Caco-2 (cell line): ENCODE measurements around the gene CPNE6. TPM values are rescaled to one million over a fixed set of nuclear protein-coding genes. Genes with fewer than 3 reads are reported as not detected.

Experiments used
- BruUV-seq: library from RNA; stranded (reverse); fragments of 400-500 nt; replicated peaks from 2 replicates; lab custom pipeline; 2021; lab: Mats Ljungman, UMichigan
- CTCF ChIA-PET: fragments of 300-600 bp; sonication (Branson Sonifier 250); formaldehyde crosslinking; loops from one replicate; lab custom pipeline; 2022; ENCODE audit warnings: antibody characterized with exemption; lab: Charles Lee
- POLR2A ChIA-PET: fragments of 300-600 bp; sonication (Branson Sonifier 250); formaldehyde crosslinking; loops from one replicate; lab custom pipeline; 2022; ENCODE audit warnings: antibody characterized with exemption; lab: Charles Lee
- DNase-seq, 2 experiments: peaks; one replicate each; pipeline versions ENCODE4 v3.0.0 to v3.0.0-alpha.2; 2020 to 2022
- H3K27me3 ChIP-seq: replicated peaks from 2 replicates; pipeline ENCODE4 v1.6.0; 2011; ENCODE audit warnings: low read length; ENCODE audit not compliant: control insufficient read depth, insufficient read depth
- H3K36me3 ChIP-seq: 2 replicates; pipeline ENCODE4 v1.5.1; 2011; ENCODE audit warnings: low read length; ENCODE audit not compliant: control insufficient read depth, insufficient read depth
- H3K4me1 ChIP-seq: fragments of 250-450 bp; sonication (Bioruptor Pico); 2 replicates; pipeline ENCODE4 v1.5.1; 2020; ENCODE audit warnings: mild to moderate bottlenecking
- H3K4me3 ChIP-seq: 2 replicates; pipeline ENCODE4 v1.5.1; 2011; ENCODE audit warnings: low read depth, mild to moderate bottlenecking, control low read depth, low read length
- H3K9me3 ChIP-seq: fragments of 250-450 bp; sonication (Bioruptor Pico); 2 replicates; pipeline ENCODE4 v1.5.1; 2020; ENCODE audit warnings: mild to moderate bottlenecking, moderate library complexity
- H3K27ac Mint-ChIP-seq: one replicate; pipeline ENCODE4 v1.8.0; 2022; ENCODE audit warnings: mixed read lengths; ENCODE audit not compliant: unreplicated experiment
- H3K27me3 Mint-ChIP-seq: one replicate; pipeline ENCODE4 v1.8.0; 2022; ENCODE audit warnings: mixed read lengths; ENCODE audit not compliant: insufficient read depth, unreplicated experiment
- H3K36me3 Mint-ChIP-seq: one replicate; pipeline ENCODE4 v1.8.0; 2022; ENCODE audit warnings: mild to moderate bottlenecking, mixed read lengths; ENCODE audit not compliant: insufficient read depth, unreplicated experiment
- H3K4me1 Mint-ChIP-seq: one replicate; pipeline ENCODE4 v1.8.0; 2022; ENCODE audit warnings: low read depth, mixed read lengths; ENCODE audit not compliant: unreplicated experiment
- H3K4me3 Mint-ChIP-seq: one replicate; pipeline ENCODE4 v1.8.0; 2022; ENCODE audit warnings: mild to moderate bottlenecking, moderate library complexity, mixed read lengths; ENCODE audit not compliant: unreplicated experiment
- H3K9me3 Mint-ChIP-seq: one replicate; pipeline ENCODE4 v1.8.0; 2022; ENCODE audit warnings: mixed read lengths; ENCODE audit not compliant: unreplicated experiment
- CTCF ChIP-seq, 2 experiments: fragments of 200-600 bp in 1 of 2; IDR thresholded peaks; 1 replicate in 1 of 2; 2 replicates in 1 of 2; pipeline versions ENCODE4 v1.5.1 to v1.8.0; 2011 to 2022; ENCODE audit warnings: antibody characterized with exemption in 1 of 2, control low read depth in 1 of 2, inconsistent platforms in 1 of 2, low read depth in 1 of 2, low read length in 1 of 2, mild to moderate bottlenecking in 1 of 2, moderate library complexity in 1 of 2; ENCODE audit not compliant: insufficient read depth in 1 of 2, severe bottlenecking in 1 of 2, unreplicated experiment in 1 of 2
- intact Hi-C: fragments of 100-400 bp; cut with micrococcal nuclease; formaldehyde crosslinking; loops from one replicate; pipeline ENCODE4 v1.10.0; 2022; ENCODE audit not compliant: unreplicated experiment
- total RNA-seq: library from RNA; stranded (reverse); gene quantifications from 2 replicates; pipeline ENCODE4 v1.2.3, GENCODE V29; 2022

CPNE6 gene
- total RNA-seq, 1 experiment from 2014 or later: not detected

GRCh38 chr14:24098927-24099813 is 27.8 kb downstream of the CPNE6 start:
- H3K27ac Mint-ChIP-seq: no peak overlapping the region
- H3K4me3 Mint-ChIP-seq: no peak overlapping the region
- DNase-seq: no peak
- TF ChIP-seq CTCF (IDR thresholded peaks at IDR 0.05; ENCODE audit: insufficient read depth in 1 of 2, low read depth in 1 of 2, low read length in 1 of 2, severe bottlenecking in 1 of 2, unreplicated experiment in 1 of 2): no peak
- no TSS peak for BruUV-seq
- peaks cover 3% of the 10 kb centered on the region for H3K36me3 ChIP-seq
- peaks cover 76% of the 10 kb centered on the region for H3K36me3 Mint-ChIP-seq
- H3K4me1 ChIP-seq: peaks cover 10% of the 10 kb centered on the region; the same call in 1 of the 2 replicates
- POLR2A ChIA-PET: no interaction called here
- no peaks in the 10 kb centered on the region for H3K27me3 ChIP-seq
- no peaks in the 10 kb centered on the region for H3K9me3 ChIP-seq
- no peaks in the 10 kb centered on the region for H3K27me3 Mint-ChIP-seq
- H3K9me3 Mint-ChIP-seq: no peaks in the 10 kb centered on the region
- intact Hi-C loops: no loop called here
- CTCF ChIA-PET: no interaction called here
- peaks cover 6% of the 10 kb centered on the region for H3K4me1 Mint-ChIP-seq
- no peak overlapping the region for H3K4me3 ChIP-seq

- CTCF ChIA-PET: interaction anchor here (0.5 kb wide), 1 partner anchor 141 kb away, joined by 6 read pairs; no protein-coding TSS in a partner anchor
- POLR2A ChIA-PET: no interaction called here
- H3K4me1 ChIP-seq: peaks cover 5% of the 10 kb centered on the region; the same call in 1 of the 2 replicates
- no peak overlapping the region for H3K4me3 ChIP-seq
- Mint-ChIP-seq H3K36me3 (peaks cover 67% of the 10 kb centered on the region), H3K27ac (no peak overlapping the region), H3K27me3 (no peaks in the 10 kb centered on the region), H3K4me3 (no peak overlapping the region), H3K4me1 (peaks cover 3% of the 10 kb centered on the region), H3K9me3 (no peaks in the 10 kb centered on the region)
- H3K9me3 ChIP-seq: peaks cover 8% of the 10 kb centered on the region
- no TSS peak for BruUV-seq
- intact Hi-C loops: no loop called here
- no peaks in the 10 kb centered on the region for H3K27me3 ChIP-seq
- no peak for TF ChIP-seq CTCF (IDR thresholded peaks at IDR 0.05; ENCODE audit: insufficient read depth in 1 of 2, low read depth in 1 of 2, low read length in 1 of 2, severe bottlenecking in 1 of 2, unreplicated experiment in 1 of 2)
- H3K36me3 ChIP-seq: peaks cover 3% of the 10 kb centered on the region
- no peak for DNase-seq
Observed at GRCh38 chr14:24100197-24100981, 29.0 kb downstream of the CPNE6 start.

GRCh38 chr14:24100982-24101494 is 29.7 kb downstream of the CPNE6 start:
- peaks cover 9% of the 10 kb centered on the region for H3K9me3 ChIP-seq
- no peak overlapping the region for H3K4me3 ChIP-seq
- Mint-ChIP-seq H3K4me3 (no peak overlapping the region), H3K9me3 (no peaks in the 10 kb centered on the region), H3K4me1 (no peaks in the 10 kb centered on the region), H3K27me3 (no peaks in the 10 kb centered on the region), H3K27ac (no peak overlapping the region), H3K36me3 (peaks cover 62% of the 10 kb centered on the region)
- H3K27me3 ChIP-seq: no peaks in the 10 kb centered on the region
- no peak for DNase-seq
- no peak for TF ChIP-seq CTCF (IDR thresholded peaks at IDR 0.05; ENCODE audit: insufficient read depth in 1 of 2, low read depth in 1 of 2, low read length in 1 of 2, severe bottlenecking in 1 of 2, unreplicated experiment in 1 of 2)
- H3K4me1 ChIP-seq: no peaks in the 10 kb centered on the region
- intact Hi-C loops: no loop called here
- H3K36me3 ChIP-seq: peaks cover 3% of the 10 kb centered on the region
- ChIA-PET POLR2A (no interaction called here), CTCF (no interaction called here)
- BruUV-seq: no TSS peak
